GM19023 (cell line): ENCODE data around the gene CEMIP.
"Not testable (repeated sequence)": the region's sequence is repeated elsewhere in the genome, so short reads cannot be mapped to it uniquely, and the experiment has no call there.

Experiments
- ATAC-seq: cut with Tn5 transposase; IDR thresholded peaks from one replicate; pipeline ENCODE4 v1.9.1; 2021; ENCODE audit warnings: mild to moderate bottlenecking, moderate library complexity; ENCODE audit not compliant: unreplicated experiment

The CEMIP gene

DNA sequence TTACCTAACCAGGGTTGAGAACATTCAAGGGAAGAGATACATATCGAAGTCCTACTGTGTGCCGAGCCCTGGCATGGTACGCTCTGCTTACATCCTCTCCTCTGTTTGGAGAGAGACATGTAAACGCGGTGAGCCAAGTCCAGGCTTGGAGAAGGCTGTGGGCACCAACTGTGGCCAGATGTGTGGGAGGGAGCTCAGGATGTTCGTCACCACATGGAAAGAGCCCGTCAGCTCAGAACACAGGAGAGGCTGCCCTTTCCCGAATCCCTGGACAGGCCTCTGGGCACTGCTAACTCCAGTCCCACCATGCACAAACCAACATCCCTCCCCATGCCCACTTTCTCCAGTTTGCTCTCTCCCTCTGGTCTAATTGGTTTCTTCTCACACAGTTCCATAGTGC, 167.4 kb downstream of the CEMIP start:
- no peak for ATAC-seq

DNA sequence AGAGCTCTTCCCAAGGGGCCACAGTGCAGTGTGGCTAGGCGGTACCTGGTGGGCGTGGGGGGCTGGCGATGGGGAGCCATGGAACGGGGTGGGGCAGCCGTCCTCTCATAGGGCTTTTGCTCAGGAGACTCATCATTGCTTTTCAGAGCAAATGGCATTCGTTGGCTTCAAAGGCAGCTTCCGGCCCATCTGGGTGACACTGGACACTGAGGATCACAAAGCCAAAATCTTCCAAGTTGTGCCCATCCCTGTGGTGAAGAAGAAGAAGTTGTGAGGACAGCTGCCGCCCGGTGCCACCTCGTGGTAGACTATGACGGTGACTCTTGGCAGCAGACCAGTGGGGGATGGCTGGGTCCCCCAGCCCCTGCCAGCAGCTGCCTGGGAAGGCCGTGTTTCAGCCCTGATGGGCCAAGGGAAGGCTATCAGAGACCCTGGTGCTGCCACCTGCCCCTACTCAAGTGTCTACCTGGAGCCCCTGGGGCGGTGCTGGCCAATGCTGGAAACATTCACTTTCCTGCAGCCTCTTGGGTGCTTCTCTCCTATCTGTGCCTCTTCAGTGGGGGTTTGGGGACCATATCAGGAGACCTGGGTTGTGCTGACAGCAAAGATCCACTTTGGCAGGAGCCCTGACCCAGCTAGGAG, 169.6 kb downstream of the CEMIP start:
- no peak for ATAC-seq

DNA sequence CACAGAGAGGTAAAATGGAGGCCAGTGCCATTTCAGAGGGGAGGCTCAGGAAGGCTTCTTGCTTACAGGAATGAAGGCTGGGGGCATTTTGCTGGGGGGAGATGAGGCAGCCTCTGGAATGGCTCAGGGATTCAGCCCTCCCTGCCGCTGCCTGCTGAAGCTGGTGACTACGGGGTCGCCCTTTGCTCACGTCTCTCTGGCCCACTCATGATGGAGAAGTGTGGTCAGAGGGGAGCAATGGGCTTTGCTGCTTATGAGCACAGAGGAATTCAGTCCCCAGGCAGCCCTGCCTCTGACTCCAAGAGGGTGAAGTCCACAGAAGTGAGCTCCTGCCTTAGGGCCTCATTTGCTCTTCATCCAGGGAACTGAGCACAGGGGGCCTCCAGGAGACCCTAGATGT, 170.6 kb downstream of the CEMIP start:
- ATAC-seq = no peak

DNA sequence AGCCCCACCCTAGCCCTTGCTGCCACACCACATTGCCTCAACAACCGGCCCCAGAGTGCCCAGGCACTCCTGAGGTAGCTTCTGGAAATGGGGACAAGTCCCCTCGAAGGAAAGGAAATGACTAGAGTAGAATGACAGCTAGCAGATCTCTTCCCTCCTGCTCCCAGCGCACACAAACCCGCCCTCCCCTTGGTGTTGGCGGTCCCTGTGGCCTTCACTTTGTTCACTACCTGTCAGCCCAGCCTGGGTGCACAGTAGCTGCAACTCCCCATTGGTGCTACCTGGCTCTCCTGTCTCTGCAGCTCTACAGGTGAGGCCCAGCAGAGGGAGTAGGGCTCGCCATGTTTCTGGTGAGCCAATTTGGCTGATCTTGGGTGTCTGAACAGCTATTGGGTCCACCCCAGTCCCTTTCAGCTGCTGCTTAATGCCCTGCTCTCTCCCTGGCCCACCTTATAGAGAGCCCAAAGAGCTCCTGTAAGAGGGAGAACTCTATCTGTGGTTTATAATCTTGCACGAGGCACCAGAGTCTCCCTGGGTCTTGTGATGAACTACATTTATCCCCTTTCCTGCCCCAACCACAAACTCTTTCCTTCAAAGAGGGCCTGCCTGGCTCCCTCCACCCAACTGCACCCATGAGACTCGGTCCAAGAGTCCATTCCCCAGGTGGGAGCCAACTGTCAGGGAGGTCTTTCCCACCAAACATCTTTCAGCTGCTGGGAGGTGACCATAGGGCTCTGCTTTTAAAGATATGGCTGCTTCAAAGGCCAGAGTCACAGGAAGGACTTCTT, 171.3 kb downstream of the CEMIP start:
- no peak for ATAC-seq

DNA sequence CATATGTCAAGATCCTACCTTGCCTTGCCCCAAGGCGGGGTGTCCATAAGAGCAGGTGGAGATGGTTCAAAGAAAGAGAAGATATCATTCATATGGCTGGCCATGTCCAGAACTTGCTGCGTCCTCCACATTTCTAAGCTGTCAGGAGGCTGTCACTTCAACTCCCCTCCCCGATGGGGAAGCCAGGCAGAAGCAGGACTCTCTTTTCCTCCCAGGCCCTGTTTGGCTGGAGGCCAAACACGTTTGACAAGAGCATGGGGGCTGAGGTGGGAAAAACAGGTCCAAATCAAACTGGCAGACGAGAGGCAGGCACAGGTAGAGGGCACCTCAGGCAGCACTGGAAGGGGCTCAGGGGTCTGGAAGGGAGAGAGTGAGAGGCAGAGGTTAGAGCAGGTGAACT, 172.8 kb downstream of the CEMIP start:
- no peak for ATAC-seq

DNA sequence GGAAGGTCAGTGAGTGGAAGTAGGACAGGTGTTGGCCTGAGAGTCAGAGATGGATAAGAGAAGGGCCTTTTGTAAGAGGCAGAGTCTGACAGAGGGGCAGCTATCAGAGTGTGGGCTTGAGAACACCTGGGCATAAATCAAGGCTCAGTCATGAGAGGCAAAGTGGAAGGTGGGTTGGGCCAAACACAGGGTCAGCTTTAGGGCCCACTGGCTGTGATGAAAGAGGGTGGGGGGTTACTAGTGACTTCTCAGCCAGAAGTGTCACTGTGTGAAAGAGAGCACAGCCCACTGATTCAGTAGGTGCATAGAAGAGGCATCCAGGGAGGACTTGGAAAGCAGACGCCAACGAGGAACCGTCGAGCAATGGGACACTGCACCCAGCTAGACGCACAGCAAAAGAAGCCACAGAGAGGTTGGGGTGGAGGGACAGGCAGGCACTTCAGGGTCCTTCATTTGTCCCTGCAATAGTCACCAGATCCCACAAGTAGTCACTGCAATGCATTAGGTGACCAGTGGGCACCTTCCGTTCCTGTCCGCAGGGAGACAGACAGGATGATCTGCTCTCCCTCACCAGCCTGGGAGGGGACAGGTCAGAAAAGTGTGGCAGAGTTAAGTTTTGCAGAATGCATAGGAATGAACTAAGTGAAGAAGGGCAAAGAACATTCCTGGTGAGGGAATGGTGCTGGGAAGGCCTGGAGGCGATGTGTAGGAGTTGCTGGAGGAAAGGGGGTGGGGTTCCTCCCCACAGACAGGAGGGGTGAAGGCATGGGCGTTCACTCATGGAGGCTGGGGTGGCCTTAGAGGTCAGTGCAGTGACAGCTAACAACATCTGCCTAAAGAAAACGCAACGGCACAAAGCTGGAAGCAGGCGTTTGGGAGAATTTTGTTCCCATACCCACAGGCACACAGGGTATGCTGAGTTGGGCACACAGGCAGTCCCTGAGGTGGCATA, 174.1 kb downstream of the CEMIP start:
- no peak for ATAC-seq

DNA sequence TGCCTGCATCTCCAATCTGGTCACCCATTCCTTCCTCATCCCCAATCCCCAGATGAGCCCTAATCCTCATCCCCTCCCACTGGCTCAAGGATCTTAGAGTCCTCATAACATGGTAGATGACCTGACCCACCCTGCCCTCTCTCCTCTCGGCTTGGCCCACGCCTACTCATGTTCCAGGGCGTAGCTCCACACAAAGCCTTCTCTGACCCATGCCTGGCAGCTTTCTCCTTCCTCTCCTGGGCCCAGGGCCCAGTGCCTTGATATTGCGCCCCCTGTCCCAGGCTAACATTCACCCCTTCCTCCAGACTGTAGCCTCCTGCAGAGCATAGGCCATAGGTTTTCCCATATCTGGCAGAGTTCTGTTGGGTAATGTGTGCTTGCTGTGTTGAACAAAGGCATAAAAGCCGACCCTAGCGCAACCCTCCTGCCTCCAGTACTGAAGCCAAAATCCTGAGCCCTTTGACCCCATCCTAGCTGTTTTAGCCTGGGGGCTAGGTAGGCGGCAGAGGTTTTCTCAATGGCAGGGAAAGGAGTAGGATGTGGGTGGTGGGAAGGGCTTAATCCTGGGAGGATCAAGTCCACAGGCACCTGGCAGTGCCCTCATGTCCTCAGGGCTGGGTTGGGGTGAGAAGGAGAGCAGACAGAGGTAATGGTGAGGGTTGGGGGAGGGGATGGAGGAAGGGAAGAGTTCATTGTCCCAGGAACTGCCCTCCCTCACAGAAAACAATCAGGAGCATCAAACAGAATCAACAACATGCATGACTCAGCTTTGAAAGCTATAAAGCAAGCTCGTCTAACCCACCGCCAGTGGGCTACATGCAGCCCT, 175.0 kb downstream of the CEMIP start:
- ATAC-seq = no peak

DNA sequence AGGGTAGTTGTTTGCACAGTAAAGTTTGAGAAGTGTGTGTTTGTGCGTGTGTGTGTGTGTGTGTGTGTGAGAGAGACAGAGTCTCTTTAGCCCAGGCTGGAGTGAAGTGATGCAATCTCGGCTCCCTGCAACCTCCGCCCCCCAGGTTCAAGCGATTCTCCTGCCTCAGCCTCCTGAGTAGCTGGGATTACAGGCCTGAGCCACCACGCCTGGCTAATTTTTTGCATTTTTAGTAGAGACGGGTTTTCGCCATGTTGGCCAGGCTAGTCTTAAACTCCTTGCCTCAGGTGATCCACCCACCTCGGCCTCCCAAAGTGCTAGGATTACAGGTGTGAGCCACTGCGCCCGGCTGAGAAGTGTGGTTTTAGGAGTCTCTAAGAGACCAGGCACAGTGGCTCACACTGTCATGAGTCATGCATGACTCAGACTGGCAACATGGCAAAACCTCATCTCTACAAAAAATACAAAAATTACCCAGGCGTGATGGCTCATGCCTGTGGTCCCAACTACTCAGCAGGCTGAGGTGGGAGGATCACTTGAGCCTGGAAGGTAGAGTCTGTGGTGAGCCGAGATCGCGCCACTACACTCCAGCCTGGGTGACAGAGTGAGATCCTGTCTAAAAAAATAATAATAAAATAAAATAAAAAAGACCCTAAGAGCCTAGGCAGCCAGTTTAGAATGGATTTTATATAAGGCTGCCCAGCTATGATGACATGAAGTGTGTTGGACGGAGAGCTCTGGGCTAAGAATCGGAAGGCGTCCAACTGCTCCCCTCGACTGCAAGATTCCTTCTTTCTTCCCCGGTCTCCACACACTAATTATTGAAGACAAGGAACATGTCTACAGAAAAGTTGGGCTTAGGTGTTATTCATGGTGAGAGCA, 176.6 kb downstream of the CEMIP start:
- not testable (repeated sequence) for ATAC-seq

DNA sequence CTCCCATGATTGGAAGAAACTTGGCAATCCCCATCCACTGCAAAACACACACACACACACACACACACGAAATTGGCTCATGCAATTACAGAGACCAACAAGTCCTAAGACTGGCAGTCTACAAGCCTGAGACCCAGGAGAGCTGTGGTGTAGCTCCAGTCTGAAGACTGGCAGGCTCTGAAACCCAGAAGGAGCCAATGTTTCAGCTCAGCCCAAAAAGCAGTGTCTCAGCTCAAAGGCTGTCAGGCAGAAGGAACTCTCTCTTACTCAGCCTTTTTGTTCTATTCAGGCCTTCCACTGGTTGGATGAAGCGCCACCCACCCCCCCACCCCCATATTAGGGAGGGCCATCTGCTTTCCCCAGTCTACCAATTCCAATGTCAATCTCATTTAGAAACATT, 178.4 kb downstream of the CEMIP start:
- no peak for ATAC-seq

DNA sequence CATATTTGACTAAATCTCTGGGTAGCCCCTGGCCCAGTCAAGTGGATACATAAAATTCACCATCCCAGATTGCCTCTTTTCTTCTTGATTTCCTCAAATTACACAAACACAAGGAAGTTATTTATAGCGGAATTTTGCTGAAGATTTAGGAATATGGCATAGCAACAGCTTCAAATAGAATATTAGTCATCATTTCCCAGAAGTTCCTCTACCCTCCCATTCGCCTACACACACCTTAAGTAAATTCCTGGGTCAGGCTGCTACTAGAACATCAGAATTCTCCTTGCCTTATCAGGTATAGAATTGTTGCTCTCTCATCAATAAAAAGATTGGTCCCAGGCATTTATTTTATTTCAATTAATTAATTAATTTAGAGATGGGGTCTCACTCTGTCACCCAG, 178.8 kb downstream of the CEMIP start:
- no peak for ATAC-seq

DNA sequence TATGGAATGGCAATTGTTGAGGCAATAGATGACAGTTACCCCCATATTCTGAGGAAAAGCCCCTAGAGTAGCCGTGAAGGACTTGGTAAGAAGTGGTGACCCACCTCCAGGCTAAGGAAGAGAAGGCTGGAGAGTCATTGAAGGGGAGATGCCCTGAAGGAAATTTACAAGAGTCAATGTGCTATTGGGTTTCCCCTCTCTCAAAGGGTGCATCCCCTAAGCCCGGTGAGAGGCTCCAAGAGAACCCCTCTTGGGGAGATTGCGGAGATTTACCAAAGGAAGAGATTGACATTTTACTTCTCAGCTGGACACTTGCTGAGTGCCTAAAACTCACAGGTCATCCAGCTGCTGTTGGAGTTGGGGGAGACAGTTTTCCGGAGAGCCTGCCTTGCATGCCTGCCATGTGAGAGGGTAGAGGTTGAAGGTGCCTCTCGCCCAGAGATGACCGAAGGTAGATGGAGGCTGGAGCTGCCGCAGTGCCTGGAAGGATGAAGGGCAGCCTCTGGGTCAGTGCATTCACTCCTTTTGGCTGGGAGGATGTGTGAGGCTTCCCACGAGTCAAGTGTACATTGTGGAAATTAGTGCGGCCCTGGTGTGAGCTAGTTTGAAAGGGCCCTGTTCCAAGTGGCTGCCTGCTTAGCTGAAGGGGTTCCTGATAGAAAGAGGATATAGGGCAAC, 179.8 kb downstream of the CEMIP start:
- no peak for ATAC-seq

DNA sequence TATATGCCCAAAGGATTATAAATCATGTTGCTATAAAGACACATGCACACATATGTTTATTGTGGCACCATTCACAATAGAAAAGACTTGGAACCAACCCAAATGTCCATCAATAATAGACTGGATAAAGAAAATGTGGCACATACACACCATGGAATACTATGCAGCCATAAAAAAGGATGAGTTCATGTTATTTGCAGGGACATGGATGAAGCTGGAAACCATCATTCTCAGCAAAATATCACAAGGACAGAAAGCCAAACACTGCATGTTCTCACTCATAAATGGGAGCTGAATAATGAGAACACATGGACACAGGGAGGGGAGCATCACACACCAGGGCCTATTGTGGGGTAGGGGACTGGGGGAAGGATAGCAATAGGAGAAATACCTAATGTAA, 186.3 kb downstream of the CEMIP start:
- ATAC-seq = not testable (repeated sequence)

DNA sequence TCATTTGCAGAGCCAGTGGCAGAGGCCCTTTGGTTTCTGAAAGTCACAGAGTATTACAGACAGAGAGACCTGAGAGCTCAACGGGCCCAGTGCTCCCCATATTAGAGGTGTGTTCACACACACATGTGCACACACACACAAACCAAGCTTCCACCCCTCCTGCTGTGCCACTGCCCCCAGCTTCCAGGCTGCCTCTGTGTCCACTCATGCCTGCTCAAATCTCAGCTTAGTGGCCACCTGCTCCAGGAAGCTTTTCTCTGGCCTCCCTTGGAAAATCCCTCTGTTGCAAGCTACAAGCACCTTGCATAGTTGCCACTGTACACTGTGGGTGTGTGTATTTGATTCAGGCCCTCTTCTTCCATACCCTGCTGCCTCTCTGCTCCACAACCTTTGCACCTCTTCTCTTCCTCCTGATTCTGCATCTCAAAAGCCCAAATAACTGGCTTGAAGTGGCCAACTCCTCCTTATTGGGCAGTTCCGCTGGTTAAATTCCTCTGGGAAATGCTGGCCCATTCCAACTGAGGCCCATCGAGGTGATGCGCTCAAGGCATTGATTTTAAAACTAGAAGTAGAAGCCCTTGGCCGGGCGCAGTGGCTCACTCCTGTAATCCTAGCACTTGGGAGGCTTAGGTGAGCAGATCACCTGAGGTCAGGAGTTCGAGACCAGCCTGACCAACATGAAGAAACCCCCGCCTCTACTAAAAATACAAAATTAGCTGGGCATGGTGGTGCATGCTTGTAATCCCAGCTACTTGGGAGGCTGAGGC, 187.4 kb downstream of the CEMIP start:
- ATAC-seq = no peak

DNA sequence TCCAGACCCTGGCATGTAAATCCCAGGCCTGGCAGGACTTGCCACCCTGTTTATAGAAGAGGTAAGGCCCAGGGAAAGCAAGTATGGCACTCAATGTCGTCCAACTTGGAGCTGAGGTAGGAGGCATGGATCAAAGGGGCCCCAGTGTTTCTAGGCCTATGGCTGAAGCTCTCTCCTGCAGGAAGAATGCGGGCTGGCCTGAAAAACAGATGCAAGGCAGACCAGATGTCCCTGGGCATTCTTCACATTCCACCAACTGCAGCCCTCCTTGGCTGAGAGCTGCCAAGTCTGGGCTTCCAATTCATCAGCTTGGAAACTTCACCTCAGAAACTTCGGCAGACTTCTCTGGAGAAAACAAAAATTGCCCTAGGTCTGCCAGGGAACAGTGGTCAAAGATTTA, 188.3 kb downstream of the CEMIP start:
- ATAC-seq = no peak

DNA sequence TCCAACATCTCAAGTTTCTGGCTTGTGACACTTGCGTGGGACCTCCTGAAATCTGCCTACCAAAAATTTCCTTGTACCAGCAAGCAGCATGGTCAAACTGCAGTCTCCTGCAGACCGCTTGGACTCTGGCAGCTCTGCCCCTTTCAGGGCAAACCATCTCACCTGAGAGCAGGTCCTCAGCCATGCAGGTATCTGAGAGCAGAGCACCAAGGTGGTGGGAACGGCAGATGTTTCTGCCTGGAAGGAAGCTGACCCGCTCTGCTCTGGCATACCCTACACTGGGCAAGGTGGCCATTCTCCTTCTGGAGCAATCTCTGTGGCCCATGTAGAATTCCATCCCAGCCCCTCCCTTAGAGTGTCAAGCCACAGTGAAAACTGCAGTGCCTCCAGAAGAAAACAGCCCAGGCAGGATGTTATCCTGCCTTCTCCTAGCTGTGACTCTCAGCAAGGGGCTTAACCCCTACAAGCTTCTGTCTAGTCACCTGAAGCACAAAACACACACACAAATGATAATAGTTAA, 188.9 kb downstream of the CEMIP start:
- no peak for ATAC-seq

DNA sequence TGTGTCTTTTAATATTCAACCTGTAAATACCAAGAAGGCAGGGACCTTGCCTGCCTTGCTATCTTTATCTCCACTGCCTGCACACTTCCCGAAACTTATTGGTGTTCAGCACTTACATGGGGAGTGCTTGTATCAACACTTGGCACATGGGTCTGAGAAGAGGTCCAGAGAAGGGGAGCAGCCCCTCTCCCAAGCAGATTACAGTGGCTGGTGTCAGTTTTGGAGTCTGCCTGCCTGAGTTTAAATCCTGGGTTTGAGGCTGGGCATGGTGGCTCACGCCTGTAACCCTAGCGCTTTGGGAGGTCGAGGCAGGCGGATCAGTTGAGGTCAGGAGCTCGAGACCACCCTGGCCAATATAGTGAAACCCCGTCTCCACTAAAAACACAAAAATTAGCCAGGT, 190.1 kb downstream of the CEMIP start:
- ATAC-seq = no peak

DNA sequence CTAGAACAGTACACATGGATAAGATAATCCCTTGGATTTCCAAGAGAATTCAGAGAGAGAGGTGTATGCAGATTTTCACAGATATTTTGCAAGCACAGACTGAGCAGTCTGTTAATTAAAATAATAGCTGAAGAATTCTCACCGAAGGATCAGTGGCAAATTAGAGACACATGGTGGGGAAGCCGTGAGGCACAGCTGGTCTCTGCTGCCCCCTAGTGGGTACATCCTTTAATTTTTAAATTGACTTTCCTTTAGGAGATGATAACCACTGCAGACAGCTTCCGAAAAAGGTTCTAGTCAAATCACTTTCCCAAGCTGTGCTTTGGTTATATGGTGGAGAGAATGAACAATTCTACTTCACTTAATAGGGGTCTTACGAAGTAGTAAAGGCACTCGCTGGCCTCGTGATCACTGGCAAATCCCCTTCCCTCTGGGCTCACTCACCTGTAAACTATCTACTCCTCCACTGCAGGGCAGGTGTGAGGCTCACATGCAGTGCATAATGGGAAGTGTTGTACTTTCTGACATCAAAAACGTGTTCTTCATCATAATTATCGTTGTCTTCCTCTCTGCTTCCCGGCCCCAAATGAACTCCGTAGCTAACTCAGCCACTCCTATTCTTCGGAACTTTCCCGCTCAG, 191.0 kb downstream of the CEMIP start:
- ATAC-seq = no peak

DNA sequence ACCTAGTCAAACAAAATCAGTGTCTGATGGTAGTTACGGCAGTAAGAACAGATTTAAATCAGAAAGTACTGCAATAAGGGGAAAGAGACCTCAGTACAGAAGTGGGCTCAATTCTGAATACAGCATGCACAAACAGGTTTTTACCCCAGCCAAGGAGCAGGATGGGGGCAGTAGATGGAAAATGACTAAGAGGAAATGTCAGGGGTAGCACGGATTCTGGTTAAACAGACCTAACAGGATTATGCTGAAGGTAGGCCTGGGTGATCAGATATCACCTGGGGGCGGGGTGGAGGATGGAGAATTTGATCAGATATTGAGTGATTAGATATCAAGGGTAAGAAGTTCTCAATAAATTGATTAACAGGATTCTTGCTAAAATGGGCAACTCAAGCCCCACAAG, 191.5 kb downstream of the CEMIP start:
- ATAC-seq = no peak
